ENCODE results near the gene MRPL4. TPM values are rescaled to one million over a fixed set of nuclear protein-coding genes. Genes with fewer than 3 reads are reported as not detected.
A peak's percentile ranks its signal among the peaks of the same experiment; 100 is the strongest.

MRPL4 gene
- total and polyA plus RNA-seq, 8 donors, result 27.5 to 53.1 (median 37.1) TPM

DNA sequence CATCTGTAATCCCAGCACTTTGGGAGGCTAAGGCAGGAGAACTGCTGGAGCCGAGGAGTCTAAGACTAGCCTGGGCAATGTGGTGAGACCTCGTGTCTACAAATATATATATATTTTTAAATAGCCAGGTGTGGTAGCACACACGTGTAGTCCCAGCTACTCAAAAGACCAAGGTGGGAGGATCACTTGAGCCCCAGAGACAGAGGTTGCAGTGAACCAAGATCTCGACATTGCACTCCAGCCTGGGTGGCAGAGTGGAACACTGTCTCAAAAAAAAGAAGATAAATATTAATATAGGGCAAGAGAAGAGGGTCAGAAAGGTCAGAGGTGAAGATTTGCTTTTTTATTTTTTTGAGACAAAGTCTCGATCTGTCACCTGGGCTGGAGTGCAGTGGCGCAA lies 5.5 kb upstream of the MRPL4 start:
- Histone ChIP-seq H3K27me3 (no peaks in the 10 kb centered on the region), H3K4me1 (peaks cover 3 to 11% of the 10 kb centered on the region in 2 donors), H3K27ac (no peak overlapping the region), H3K36me3 (no peaks in the 10 kb centered on the region), H3K9me3 (no peaks in the 10 kb centered on the region), H3K4me3 (no peak overlapping the region)
- ATAC-seq (no peak), DNase-seq (no peak)
- TF ChIP-seq, protein P1, sequence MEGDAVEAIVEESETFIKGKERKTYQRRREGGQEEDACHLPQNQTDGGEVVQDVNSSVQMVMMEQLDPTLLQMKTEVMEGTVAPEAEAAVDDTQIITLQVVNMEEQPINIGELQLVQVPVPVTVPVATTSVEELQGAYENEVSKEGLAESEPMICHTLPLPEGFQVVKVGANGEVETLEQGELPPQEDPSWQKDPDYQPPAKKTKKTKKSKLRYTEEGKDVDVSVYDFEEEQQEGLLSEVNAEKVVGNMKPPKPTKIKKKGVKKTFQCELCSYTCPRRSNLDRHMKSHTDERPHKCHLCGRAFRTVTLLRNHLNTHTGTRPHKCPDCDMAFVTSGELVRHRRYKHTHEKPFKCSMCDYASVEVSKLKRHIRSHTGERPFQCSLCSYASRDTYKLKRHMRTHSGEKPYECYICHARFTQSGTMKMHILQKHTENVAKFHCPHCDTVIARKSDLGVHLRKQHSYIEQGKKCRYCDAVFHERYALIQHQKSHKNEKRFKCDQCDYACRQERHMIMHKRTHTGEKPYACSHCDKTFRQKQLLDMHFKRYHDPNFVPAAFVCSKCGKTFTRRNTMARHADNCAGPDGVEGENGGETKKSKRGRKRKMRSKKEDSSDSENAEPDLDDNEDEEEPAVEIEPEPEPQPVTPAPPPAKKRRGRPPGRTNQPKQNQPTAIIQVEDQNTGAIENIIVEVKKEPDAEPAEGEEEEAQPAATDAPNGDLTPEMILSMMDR (IDR thresholded peaks at IDR 0.05), result no peak
- intact Hi-C loops (cut with DNase I), result loop anchor here in 1 of 2 donors (10.0 kb wide), 1 partner anchor 132 kb away; the partner anchor contains the start of genes EIF3G and P2RY11

DNA sequence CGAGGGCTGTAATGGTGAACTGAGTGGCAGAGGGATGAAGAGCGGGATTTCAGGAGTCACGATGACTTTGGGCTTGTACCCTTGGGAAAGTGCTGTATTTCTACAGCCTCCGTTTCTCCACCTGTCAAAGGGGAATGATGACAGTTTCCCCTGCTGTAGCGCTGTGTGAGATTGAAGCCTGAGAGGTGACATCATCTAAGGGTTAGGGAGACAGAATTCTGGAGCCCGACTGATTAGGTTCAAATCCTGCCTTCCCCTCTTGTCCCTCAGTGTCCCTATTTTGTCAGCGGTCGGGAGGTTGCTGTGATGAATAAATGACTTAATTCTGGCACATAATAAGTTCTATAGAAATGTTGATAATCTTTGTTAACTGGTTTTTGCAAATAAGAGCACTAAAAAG lies 693 bp downstream of the MRPL4 start:
- H3K4me3 ChIP-seq, result peak overlapping the region; percentile 80 to 81
- no peaks in the 10 kb centered on the region for H3K9me3 ChIP-seq
- H3K4me1 ChIP-seq, result peaks cover 3 to 27% of the 10 kb centered on the region in 2 donors
- ATAC-seq (no peak), DNase-seq (no peak)
- H3K27me3 ChIP-seq, result no peaks in the 10 kb centered on the region
- TF ChIP-seq, protein P1 (IDR thresholded peaks at IDR 0.05), result no peak
- peak overlapping the region in 1 of 2 donors; percentile 77 for H3K27ac ChIP-seq
- intact Hi-C loops (cut with DNase I), result no loop called here
- H3K36me3 ChIP-seq, result peaks cover 0 to 39% of the 10 kb centered on the region in 2 donors

- no peak for ATAC-seq
- Histone ChIP-seq H3K4me1 (peaks cover 3 to 29% of the 10 kb centered on the region in 2 donors), H3K36me3 (peaks cover 0 to 51% of the 10 kb centered on the region in 2 donors), H3K9me3 (no peaks in the 10 kb centered on the region), H3K27me3 (no peaks in the 10 kb centered on the region), H3K4me3 (no peak overlapping the region), H3K27ac (no peak overlapping the region)
- intact Hi-C loops (cut with DNase I), result no loop called here
- TF ChIP-seq, protein P1 (IDR thresholded peaks at IDR 0.05), result no peak
- no peak for DNase-seq
Observed at GRCh38 chr19:10254244-10254643, 2.2 kb downstream of the MRPL4 start.

DNA sequence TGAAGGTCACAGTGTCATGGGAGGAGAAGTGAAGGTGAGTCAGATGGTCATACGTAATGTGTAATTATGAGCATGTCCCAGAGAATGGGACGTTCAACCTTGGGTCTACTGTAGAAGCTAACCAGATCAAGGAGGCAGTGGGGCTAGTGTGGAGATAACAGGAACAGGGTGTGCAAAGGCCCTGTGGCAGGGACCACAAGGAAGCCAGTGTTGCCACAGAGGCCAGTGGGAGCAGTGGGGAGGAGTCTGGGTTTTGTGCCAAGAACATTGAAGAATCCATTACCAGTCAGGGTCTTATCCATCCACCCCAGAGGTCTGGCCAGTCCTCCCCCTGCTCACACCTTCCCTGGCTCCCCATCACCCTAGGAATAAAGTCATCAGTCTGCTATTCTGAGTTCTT lies 3.3 kb downstream of the MRPL4 start:
- ATAC-seq (no peak), DNase-seq (no peak)
- H3K9me3 ChIP-seq, result no peaks in the 10 kb centered on the region
- H3K27me3 ChIP-seq, result no peaks in the 10 kb centered on the region
- no peak overlapping the region for H3K4me3 ChIP-seq
- peaks cover 0 to 51% of the 10 kb centered on the region in 2 donors for H3K36me3 ChIP-seq
- TF ChIP-seq, protein P1 (IDR thresholded peaks at IDR 0.05), result no peak
- no peak overlapping the region for H3K27ac ChIP-seq
- intact Hi-C loops (cut with DNase I), result loop anchor here (5.0 kb wide), 2 partner anchors 127 to 137 kb away; partner anchors contain the start of gene TYK2 (in 1 of the 2)
- peaks cover 3 to 31% of the 10 kb centered on the region in 2 donors for H3K4me1 ChIP-seq

- DNase-seq (no peak), ATAC-seq (no peak)
- no peaks in the 10 kb centered on the region for H3K27me3 ChIP-seq
- TF ChIP-seq, protein P1 (IDR thresholded peaks at IDR 0.05), result no peak
- no peak overlapping the region for H3K4me3 ChIP-seq
- peaks cover 0 to 51% of the 10 kb centered on the region in 2 donors for H3K36me3 ChIP-seq
- no peaks in the 10 kb centered on the region for H3K9me3 ChIP-seq
- peaks cover 0 to 26% of the 10 kb centered on the region in 2 donors for H3K4me1 ChIP-seq
- intact Hi-C loops (cut with DNase I), result loop anchor here (5.0 kb wide), 2 partner anchors 126 to 136 kb away; partner anchors contain the start of gene TYK2 (in 1 of the 2)
- no peak overlapping the region for H3K27ac ChIP-seq
Observed at GRCh38 chr19:10256551-10256950, 4.5 kb downstream of the MRPL4 start.
